ENCODE measurements around the gene ZNF92.
"Not testable (repeated sequence)": the region's sequence is repeated elsewhere in the genome, so short reads cannot be mapped to it uniquely, and the experiment has no call there.

The ZNF92 gene

GRCh38 chr7:65373608-65374351 is at the start of gene ZNF92:
TSS of gene ZNF92 (plus strand) at chr7:65373855. CDS start at chr7:65373998, 143 bp downstream.
- Mint-ChIP-seq H3K36me3 (ENCODE audit: low read depth) (peaks cover 38% of the 10 kb centered on the region), H3K27ac (peak within 1 kb of the TSS; percentile 99), H3K9me3 (peaks cover 14% of the 10 kb centered on the region), H3K4me1 (peaks cover 25% of the 10 kb centered on the region), H3K27me3 (ENCODE audit: low read depth, poor library complexity) (peaks cover 3% of the 10 kb centered on the region), H3K4me3 (peak within 1 kb of the TSS; percentile 97)
- peak; percentile 97 for DNase-seq
- no peak for TF ChIP-seq CTCF (IDR thresholded peaks at IDR 0.05)

- peaks cover 46% of the 10 kb centered on the region for H3K36me3 Mint-ChIP-seq (ENCODE audit: low read depth)
- H3K27me3 Mint-ChIP-seq (ENCODE audit: low read depth, poor library complexity): peaks cover 2% of the 10 kb centered on the region
- H3K4me3 Mint-ChIP-seq: no peak overlapping the region
- no peak overlapping the region for H3K27ac Mint-ChIP-seq
- H3K9me3 Mint-ChIP-seq: no peaks in the 10 kb centered on the region
- DNase-seq: no peak
- no peak for TF ChIP-seq CTCF (IDR thresholded peaks at IDR 0.05)
- no peaks in the 10 kb centered on the region for H3K4me1 Mint-ChIP-seq
Observed at GRCh38 chr7:65325793-65326432, 47.7 kb upstream of the ZNF92 start.

GRCh38 chr7:65338346-65338745 is 35.3 kb upstream of the ZNF92 start:
- no peak for DNase-seq
- no peak for TF ChIP-seq CTCF (IDR thresholded peaks at IDR 0.05)
- Mint-ChIP-seq H3K9me3 (peaks cover 11% of the 10 kb centered on the region), H3K27me3 (ENCODE audit: low read depth, poor library complexity) (peaks cover 3% of the 10 kb centered on the region), H3K36me3 (ENCODE audit: low read depth) (peaks cover 64% of the 10 kb centered on the region), H3K27ac (peak overlapping the region; percentile 92), H3K4me1 (no peaks in the 10 kb centered on the region), H3K4me3 (no peak overlapping the region)

GRCh38 chr7:65339257-65339656 is 34.4 kb upstream of the ZNF92 start:
- no peak for DNase-seq
- Mint-ChIP-seq H3K36me3 (ENCODE audit: low read depth) (peaks cover 62% of the 10 kb centered on the region), H3K9me3 (peaks cover 12% of the 10 kb centered on the region), H3K27me3 (ENCODE audit: low read depth, poor library complexity) (no peaks in the 10 kb centered on the region), H3K4me3 (no peak overlapping the region), H3K27ac (no peak overlapping the region), H3K4me1 (no peaks in the 10 kb centered on the region)
- TF ChIP-seq CTCF (IDR thresholded peaks at IDR 0.05): no peak

GRCh38 chr7:65342723-65343629 is 30.7 kb upstream of the ZNF92 start:
- Mint-ChIP-seq H3K27me3 (ENCODE audit: low read depth, poor library complexity) (no peaks in the 10 kb centered on the region), H3K36me3 (ENCODE audit: low read depth) (peaks cover 66% of the 10 kb centered on the region), H3K9me3 (peaks cover 28% of the 10 kb centered on the region), H3K4me1 (no peaks in the 10 kb centered on the region), H3K27ac (peak overlapping the region; percentile 55), H3K4me3 (no peak overlapping the region)
- DNase-seq: no peak
- no peak for TF ChIP-seq CTCF (IDR thresholded peaks at IDR 0.05)

- H3K36me3 Mint-ChIP-seq (ENCODE audit: low read depth): peaks cover 55% of the 10 kb centered on the region
- not testable (repeated sequence) for H3K27ac Mint-ChIP-seq; H3K4me3 Mint-ChIP-seq; H3K27me3 Mint-ChIP-seq (ENCODE audit: low read depth, poor library complexity); DNase-seq; H3K4me1 Mint-ChIP-seq
- H3K9me3 Mint-ChIP-seq: peaks cover 28% of the 10 kb centered on the region
Observed at GRCh38 chr7:65344541-65344940, 29.1 kb upstream of the ZNF92 start.

Measured in nephron progenitor cell (in vitro differentiated cells).